ENCODE measurements around the gene ATXN10. TPM values are rescaled to one million over a fixed set of nuclear protein-coding genes. Genes with fewer than 3 reads are reported as not detected.

ATXN10 gene
- total and polyA plus RNA-seq, 10 of the 15 experiments (the other 5 are each of a cell fraction or from before 2014, with no cell fraction given), result 29.2 to 249 (median 146) TPM

- POLR2A ChIA-PET, result no interaction called here
- Histone ChIP-seq H3K4me1 (ENCODE audit: control insufficient read depth, insufficient read depth, low read length) (no peaks in the 10 kb centered on the region), H3K27ac (ENCODE audit: control insufficient read depth, insufficient read depth) (no peak overlapping the region), H2AFZ (ENCODE audit: control insufficient read depth, low read depth, low read length) (no peak overlapping the region), H3K9ac (ENCODE audit: control insufficient read depth, insufficient read depth, low read length) (no peak overlapping the region), H3K79me2 (ENCODE audit: control insufficient read depth, insufficient read depth, low read length) (no peaks in the 10 kb centered on the region), H3K4me3 (no peak overlapping the region), H3K36me3 (ENCODE audit: control insufficient read depth in 2 of 2, insufficient read depth in 2 of 2, low read length in 1 of 2) (peaks cover 2 to 20% of the 10 kb centered on the region in 2 experiments), H3K9me3 (replicated peaks; ENCODE audit: control insufficient read depth, insufficient read depth, low read length) (no peaks in the 10 kb centered on the region), H4K20me1 (ENCODE audit: control insufficient read depth, insufficient read depth) (no peaks in the 10 kb centered on the region), H3K27me3 (replicated peaks in 1 of 2; ENCODE audit: control insufficient read depth in 2 of 2, insufficient read depth in 2 of 2, low read length in 1 of 2) (no peaks in the 10 kb centered on the region), H3K4me2 (ENCODE audit: control insufficient read depth, insufficient read depth) (no peak overlapping the region)
- FAIRE-seq (no peak), DNase-seq (ENCODE audit: low read depth, low spot score) (no peak), ATAC-seq (no peak)
- WGBS (ENCODE audit: insufficient coverage, insufficient replicate concordance, low lambda C conversion rate, missing lambda C conversion rate), result 53% methylated on average over 7 of the region's 7 CpGs
- TF ChIP-seq RUNX3 (IDR thresholded peaks at IDR 0.05; ENCODE audit: low read length) (0 out of 2 replicates have a peak, but pooled peaks have one; percentile 20), TCF3 (IDR thresholded peaks at IDR 0.05; ENCODE audit: borderline replicate concordance, insufficient read depth, low read depth, low read length) (no peak), MXI1 (IDR thresholded peaks at IDR 0.05; ENCODE audit: low read depth, low read length) (no peak), RAD21 (IDR thresholded peaks at IDR 0.05; ENCODE audit: insufficient read depth, low read depth, low read length) (0 out of 2 replicates have a peak, but pooled peaks have one; percentile 4), SPI1 (IDR thresholded peaks at IDR 0.05; ENCODE audit: borderline replicate concordance, insufficient read depth, low read depth, low read length) (peak; percentile 63; the same call in 1 of the 2 replicates)
- TF ChIP-seq, protein P1, sequence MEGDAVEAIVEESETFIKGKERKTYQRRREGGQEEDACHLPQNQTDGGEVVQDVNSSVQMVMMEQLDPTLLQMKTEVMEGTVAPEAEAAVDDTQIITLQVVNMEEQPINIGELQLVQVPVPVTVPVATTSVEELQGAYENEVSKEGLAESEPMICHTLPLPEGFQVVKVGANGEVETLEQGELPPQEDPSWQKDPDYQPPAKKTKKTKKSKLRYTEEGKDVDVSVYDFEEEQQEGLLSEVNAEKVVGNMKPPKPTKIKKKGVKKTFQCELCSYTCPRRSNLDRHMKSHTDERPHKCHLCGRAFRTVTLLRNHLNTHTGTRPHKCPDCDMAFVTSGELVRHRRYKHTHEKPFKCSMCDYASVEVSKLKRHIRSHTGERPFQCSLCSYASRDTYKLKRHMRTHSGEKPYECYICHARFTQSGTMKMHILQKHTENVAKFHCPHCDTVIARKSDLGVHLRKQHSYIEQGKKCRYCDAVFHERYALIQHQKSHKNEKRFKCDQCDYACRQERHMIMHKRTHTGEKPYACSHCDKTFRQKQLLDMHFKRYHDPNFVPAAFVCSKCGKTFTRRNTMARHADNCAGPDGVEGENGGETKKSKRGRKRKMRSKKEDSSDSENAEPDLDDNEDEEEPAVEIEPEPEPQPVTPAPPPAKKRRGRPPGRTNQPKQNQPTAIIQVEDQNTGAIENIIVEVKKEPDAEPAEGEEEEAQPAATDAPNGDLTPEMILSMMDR (IDR thresholded peaks at IDR 0.05 in 2 of 3, conservative IDR thresholded peaks at IDR 0.05 in 1 of 3; ENCODE audit: control insufficient read depth in 2 of 3, extremely low read depth in 1 of 3, insufficient read depth in 1 of 3, low read depth in 3 of 3, low read length in 3 of 3), result peak in 1 of 3 experiments; percentile 14; a peak in 1 of 6 replicates
- TF ChIP-seq, protein P2, sequence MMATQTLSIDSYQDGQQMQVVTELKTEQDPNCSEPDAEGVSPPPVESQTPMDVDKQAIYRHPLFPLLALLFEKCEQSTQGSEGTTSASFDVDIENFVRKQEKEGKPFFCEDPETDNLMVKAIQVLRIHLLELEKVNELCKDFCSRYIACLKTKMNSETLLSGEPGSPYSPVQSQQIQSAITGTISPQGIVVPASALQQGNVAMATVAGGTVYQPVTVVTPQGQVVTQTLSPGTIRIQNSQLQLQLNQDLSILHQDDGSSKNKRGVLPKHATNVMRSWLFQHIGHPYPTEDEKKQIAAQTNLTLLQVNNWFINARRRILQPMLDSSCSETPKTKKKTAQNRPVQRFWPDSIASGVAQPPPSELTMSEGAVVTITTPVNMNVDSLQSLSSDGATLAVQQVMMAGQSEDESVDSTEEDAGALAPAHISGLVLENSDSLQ (IDR thresholded peaks at IDR 0.05), result no peak
- TF ChIP-seq, protein P3, sequence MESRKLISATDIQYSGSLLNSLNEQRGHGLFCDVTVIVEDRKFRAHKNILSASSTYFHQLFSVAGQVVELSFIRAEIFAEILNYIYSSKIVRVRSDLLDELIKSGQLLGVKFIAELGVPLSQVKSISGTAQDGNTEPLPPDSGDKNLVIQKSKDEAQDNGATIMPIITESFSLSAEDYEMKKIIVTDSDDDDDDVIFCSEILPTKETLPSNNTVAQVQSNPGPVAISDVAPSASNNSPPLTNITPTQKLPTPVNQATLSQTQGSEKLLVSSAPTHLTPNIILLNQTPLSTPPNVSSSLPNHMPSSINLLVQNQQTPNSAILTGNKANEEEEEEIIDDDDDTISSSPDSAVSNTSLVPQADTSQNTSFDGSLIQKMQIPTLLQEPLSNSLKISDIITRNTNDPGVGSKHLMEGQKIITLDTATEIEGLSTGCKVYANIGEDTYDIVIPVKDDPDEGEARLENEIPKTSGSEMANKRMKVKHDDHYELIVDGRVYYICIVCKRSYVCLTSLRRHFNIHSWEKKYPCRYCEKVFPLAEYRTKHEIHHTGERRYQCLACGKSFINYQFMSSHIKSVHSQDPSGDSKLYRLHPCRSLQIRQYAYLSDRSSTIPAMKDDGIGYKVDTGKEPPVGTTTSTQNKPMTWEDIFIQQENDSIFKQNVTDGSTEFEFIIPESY (IDR thresholded peaks at IDR 0.05), result no peak
- intact Hi-C loops (cut with micrococcal nuclease; ENCODE audit: unreplicated experiment), result no loop called here
- BruUV-seq (replicated peaks), result no TSS peak
- RAD21 ChIA-PET (ENCODE audit: unreplicated experiment), result no interaction called here
- in situ Hi-C loops (cut with MboI), result no loop called here
- CTCF ChIA-PET, result interaction anchor here (3.0 kb wide), 1 partner anchor 21 kb away, joined by 21 read pairs; no protein-coding TSS in a partner anchor
- SMC1A ChIA-PET (ENCODE audit: uncharacterized antibody, unreplicated experiment), result interaction anchor here (0.6 to 1.0 kb wide), 2 partner anchors 12 to 72 kb away, joined by 3 read pairs; no protein-coding TSS in a partner anchor
These were observed 171.4 kb downstream of the ATXN10 start for GRCh38 chr22:45843031-45843430.

Data from GM12878 (cell line).